Activated naive CD4-positive, alpha-beta T cell treated with anti-CD3 and anti-CD28 coated beads, Interleukin-2, amount 50 U/mL, for 72 hours (primary cell): ENCODE measurements around the gene CDRT15L2. TPM values are rescaled to one million over a fixed set of nuclear protein-coding genes. Genes with fewer than 3 reads are reported as not detected.
"Not testable (repeated sequence)": the region's sequence is repeated elsewhere in the genome, so short reads cannot be mapped to it uniquely, and the experiment has no call there.

ENCODE experiments used
- ATAC-seq, 2 donors: fragments of 150-1000 bp; cut with Tn5 transposase; 2 replicates each; pipeline ENCODE4 v1.10.0; 2021; ENCODE audit warnings: mild to moderate bottlenecking in 2 of 2, moderate library complexity in 2 of 2
- DNase-seq, 2 donors: peaks; one replicate each; pipeline ENCODE4 v3.0.0; 2021 to 2022; ENCODE audit warnings: low spot score in 2 of 2
- H3K27ac Mint-ChIP-seq, 2 donors: one replicate each; pipeline ENCODE4 v1.8.0; 2022; ENCODE audit warnings: mild to moderate bottlenecking in 2 of 2, mixed read lengths in 2 of 2
- H3K36me3 Mint-ChIP-seq, 2 donors: one replicate each; pipeline ENCODE4 v1.8.0; 2022; ENCODE audit warnings: mixed read lengths in 2 of 2
- H3K9me3 Mint-ChIP-seq, 2 donors: one replicate each; pipeline ENCODE4 v1.8.0; 2022; ENCODE audit warnings: mixed read lengths in 2 of 2
- total RNA-seq, 2 donors: library from RNA; stranded (reverse); gene quantifications; one replicate each; pipeline ENCODE4 v1.2.3, GENCODE V29; 2022

The CDRT15L2 gene
- not detected for total RNA-seq

- not testable (repeated sequence) for DNase-seq, H3K27ac Mint-ChIP-seq, H3K9me3 Mint-ChIP-seq, H3K36me3 Mint-ChIP-seq, ATAC-seq
Observed at GRCh38 chr17:20579424-20579823, at the start of gene CDRT15L2. TSS of gene CDRT15L2 (plus strand) at chr17:20579724. CDS start at chr17:20579744, 20 bp downstream.

GRCh38 chr17:20530104-20530503 is 49.4 kb upstream of the CDRT15L2 start:
- H3K36me3 Mint-ChIP-seq, DNase-seq, H3K9me3 Mint-ChIP-seq, ATAC-seq: not testable (repeated sequence)
- H3K27ac Mint-ChIP-seq, result peak overlapping the region in 1 of 2 donors; percentile 82

GRCh38 chr17:20532544-20533090 is 46.9 kb upstream of the CDRT15L2 start:
- H3K36me3 Mint-ChIP-seq, H3K9me3 Mint-ChIP-seq, DNase-seq: not testable (repeated sequence)
- peak; percentile 1 to 3 for ATAC-seq
- H3K27ac Mint-ChIP-seq, result peak overlapping the region; percentile 50 to 87

GRCh38 chr17:20533206-20533605 is 46.3 kb upstream of the CDRT15L2 start:
- not testable (repeated sequence) for DNase-seq, H3K36me3 Mint-ChIP-seq, H3K9me3 Mint-ChIP-seq, ATAC-seq
- peak overlapping the region; percentile 50 to 87 for H3K27ac Mint-ChIP-seq

- H3K27ac Mint-ChIP-seq, H3K9me3 Mint-ChIP-seq, ATAC-seq, H3K36me3 Mint-ChIP-seq, DNase-seq: not testable (repeated sequence)
Observed at GRCh38 chr17:20534711-20535550, 44.6 kb upstream of the CDRT15L2 start.

- not testable (repeated sequence) for DNase-seq, H3K27ac Mint-ChIP-seq, H3K9me3 Mint-ChIP-seq, H3K36me3 Mint-ChIP-seq, ATAC-seq
Observed at GRCh38 chr17:20540414-20540813, 39.1 kb upstream of the CDRT15L2 start.

GRCh38 chr17:20540865-20541264 is 38.7 kb upstream of the CDRT15L2 start:
- ATAC-seq, H3K36me3 Mint-ChIP-seq, H3K9me3 Mint-ChIP-seq, DNase-seq, H3K27ac Mint-ChIP-seq: not testable (repeated sequence)

GRCh38 chr17:20541853-20542546 is 37.5 kb upstream of the CDRT15L2 start:
- not testable (repeated sequence) for H3K9me3 Mint-ChIP-seq, H3K27ac Mint-ChIP-seq, DNase-seq, H3K36me3 Mint-ChIP-seq
- peak; percentile 55 to 58 for ATAC-seq

GRCh38 chr17:20547923-20548322 is 31.6 kb upstream of the CDRT15L2 start:
- not testable (repeated sequence) for H3K36me3 Mint-ChIP-seq, H3K9me3 Mint-ChIP-seq, H3K27ac Mint-ChIP-seq, DNase-seq, ATAC-seq

GRCh38 chr17:20552920-20553319 is 26.6 kb upstream of the CDRT15L2 start:
- not testable (repeated sequence) for ATAC-seq, H3K36me3 Mint-ChIP-seq, H3K9me3 Mint-ChIP-seq, H3K27ac Mint-ChIP-seq
- DNase-seq, result peak in 1 of 2 donors; percentile 28

- not testable (repeated sequence) for ATAC-seq, H3K36me3 Mint-ChIP-seq, H3K9me3 Mint-ChIP-seq, H3K27ac Mint-ChIP-seq, DNase-seq
Observed at GRCh38 chr17:20554728-20555127, 24.8 kb upstream of the CDRT15L2 start.

- H3K36me3 Mint-ChIP-seq, H3K27ac Mint-ChIP-seq, H3K9me3 Mint-ChIP-seq: not testable (repeated sequence)
- peak in 1 of 2 donors; percentile 48 for DNase-seq
- ATAC-seq, result peak; percentile 51 to 77
Observed at GRCh38 chr17:20555135-20556010, 24.2 kb upstream of the CDRT15L2 start.

GRCh38 chr17:20558096-20558495 is 21.4 kb upstream of the CDRT15L2 start:
- H3K36me3 Mint-ChIP-seq, H3K9me3 Mint-ChIP-seq, ATAC-seq, DNase-seq: not testable (repeated sequence)
- peak overlapping the region in 1 of 2 donors; percentile 66 for H3K27ac Mint-ChIP-seq

GRCh38 chr17:20559018-20559417 is 20.5 kb upstream of the CDRT15L2 start:
- not testable (repeated sequence) for DNase-seq, H3K36me3 Mint-ChIP-seq, ATAC-seq, H3K27ac Mint-ChIP-seq, H3K9me3 Mint-ChIP-seq

- H3K9me3 Mint-ChIP-seq, result no peaks in the 10 kb centered on the region
- H3K36me3 Mint-ChIP-seq, result no peaks in the 10 kb centered on the region
- DNase-seq (no peak), ATAC-seq (no peak)
- peak overlapping the region in 1 of 2 donors; percentile 90 for H3K27ac Mint-ChIP-seq
Observed at GRCh38 chr17:20562587-20562986, 16.9 kb upstream of the CDRT15L2 start.

GRCh38 chr17:20565245-20565644 is 14.3 kb upstream of the CDRT15L2 start:
- H3K9me3 Mint-ChIP-seq, H3K36me3 Mint-ChIP-seq: not testable (repeated sequence)

More at GRCh38 chr17:20565245-20565644, 14.3 kb upstream of the CDRT15L2 start:
- not testable (repeated sequence) for H3K27ac Mint-ChIP-seq, ATAC-seq, DNase-seq
